HepG2 (cell line): ENCODE results near the gene ORC4. TPM values are rescaled to one million over a fixed set of nuclear protein-coding genes. Genes with fewer than 3 reads are reported as not detected.
"Not testable (repeated sequence)": the region's sequence is repeated elsewhere in the genome, so short reads cannot be mapped to it uniquely, and the experiment has no call there.

ENCODE experiments used
- ATAC-seq: fragments of 200-7000 bp; cut with Tn5 transposase; 3 replicates; pipeline ENCODE4 v1.9.1; 2020; ENCODE audit warnings: mild to moderate bottlenecking, moderate library complexity
- BruUV-seq: library from RNA; stranded (reverse); fragments of 400-500 nt; replicated peaks from 2 replicates; lab custom pipeline; 2021; lab: Mats Ljungman, UMichigan
- CTCF ChIA-PET: fragments of 300-600 bp; formaldehyde crosslinking; extraction: SDS; loops from one replicate; lab custom pipeline; 2021; ENCODE audit warnings: low total read pairs, inconsistent platforms, low intra/inter-chr PET ratio; lab: Yijun Ruan, JAX
- POLR2A ChIA-PET: fragments of 350-600 bp; sonication (Branson Sonifier 250); formaldehyde crosslinking; loops from one replicate; lab custom pipeline; 2020; ENCODE audit warnings: antibody characterized with exemption, inconsistent platforms; lab: Yijun Ruan, JAX
- DNase-seq: peaks from one replicate; pipeline ENCODE4 v3.0.0-alpha.2; 2015; ENCODE audit warnings: low spot score
- FAIRE-seq: peaks from 3 replicates; lab custom pipeline; 2011; peaks lifted over from hg19 to GRCh38; lab: Jason Lieb, UNC
- H2AFZ ChIP-seq: one replicate; pipeline ENCODE4 v1.6.1; 2011; ENCODE audit warnings: low read length, inconsistent platforms
- H3K27ac ChIP-seq: fragments of 300-600 bp; 3 replicates; pipeline ENCODE4 v1.8.0; 2011; ENCODE audit warnings: mixed run types, mild to moderate bottlenecking, mixed read lengths, low read length, inconsistent platforms; ENCODE audit not compliant: insufficient read depth; ENCODE audit errors: extremely low read length
- H3K27me3 ChIP-seq, 2 experiments: fragments of 200-600 bp in 1 of 2; 2 replicates in 1 of 2; 3 replicates in 1 of 2; pipeline versions ENCODE4 v1.6.0 to v1.8.0; 2011; ENCODE audit warnings: low read length in 2 of 2, mild to moderate bottlenecking in 2 of 2, moderate library complexity in 2 of 2, inconsistent platforms in 1 of 2; ENCODE audit not compliant: insufficient read depth in 2 of 2, control insufficient read depth in 1 of 2
- H3K36me3 ChIP-seq, 2 experiments: fragments of 200-600 bp in 1 of 2; replicated peaks in 1 of 2; 2 replicates in 1 of 2; 3 replicates in 1 of 2; pipeline versions ENCODE4 v1.5.1 to v1.8.0; 2011; ENCODE audit warnings: low read length in 2 of 2, inconsistent platforms in 1 of 2; ENCODE audit not compliant: insufficient read depth in 2 of 2, control insufficient read depth in 1 of 2
- H3K4me1 ChIP-seq: 2 replicates; pipeline ENCODE4 v1.5.1; 2012; ENCODE audit warnings: low read length, inconsistent platforms; ENCODE audit not compliant: insufficient read depth
- H3K4me2 ChIP-seq: 2 replicates; pipeline ENCODE4 v1.6.0; 2011; ENCODE audit warnings: low read depth, low read length, inconsistent platforms
- H3K4me3 ChIP-seq, 3 experiments: fragments of 200-600 bp in 1 of 3; sonication (generic), shearing (Covaris generic) in 1 of 3; replicated peaks in 1 of 3; 2 replicates each; pipeline ENCODE4 v1.5.1; 2011 to 2016; ENCODE audit warnings: low read length in 3 of 3, inconsistent platforms in 2 of 3, low read depth in 2 of 3, mild to moderate bottlenecking in 2 of 3, control low read depth in 1 of 3, mixed read lengths in 1 of 3; ENCODE audit not compliant: insufficient read depth in 1 of 3
- H3K79me2 ChIP-seq: one replicate; pipeline ENCODE4 v1.6.1; 2011; ENCODE audit warnings: low read length, inconsistent platforms; ENCODE audit not compliant: insufficient read depth
- H3K9ac ChIP-seq: 2 replicates; pipeline ENCODE4 v1.6.0; 2011; ENCODE audit warnings: mild to moderate bottlenecking, low read depth, low read length, inconsistent platforms; ENCODE audit not compliant: insufficient read depth
- H3K9me3 ChIP-seq: 2 replicates; pipeline ENCODE4 v1.5.1; 2012; ENCODE audit warnings: mild to moderate bottlenecking, low read length
- H4K20me1 ChIP-seq: 2 replicates; pipeline ENCODE4 v1.6.0; 2011; ENCODE audit warnings: inconsistent platforms, mild to moderate bottlenecking, low read length, moderate library complexity; ENCODE audit not compliant: insufficient read depth
- KDM5B ChIP-seq: sonication (generic); formaldehyde crosslinking; IDR thresholded peaks from 2 replicates; pipeline ENCODE4 v1.4.0; 2020; ENCODE audit warnings: missing genetic modification reagents, mild to moderate bottlenecking, borderline replicate concordance
- RAD21 ChIP-seq: fragments of 450-650 bp; formaldehyde crosslinking; IDR thresholded peaks from 2 replicates; pipeline ENCODE4 v1.5.0; 2020; ENCODE audit warnings: mild to moderate bottlenecking
- RFXAP ChIP-seq: sonication (generic); formaldehyde crosslinking; IDR thresholded peaks from 2 replicates; pipeline ENCODE4 v1.4.0; 2020; ENCODE audit warnings: missing genetic modification reagents, borderline replicate concordance
- WGBS: methylation state at CpG from one replicate; pipeline ENCODE4 v1.1.6; 2017; ENCODE audit warnings: low lambda C conversion rate; 5-methylcytosine and 5-hydroxymethylcytosine counted together
- in situ Hi-C: cut with HindIII; loops from 2 replicates; pipeline ENCODE4 v1.10.0; 2017; ENCODE audit warnings: low pct_unique_long_range_greater_than_20kb; ENCODE audit not compliant: extremely low pct_ligation_motif_present
- intact Hi-C: fragments of 100-400 bp; cut with micrococcal nuclease; formaldehyde crosslinking; loops from one replicate; pipeline ENCODE4 v1.10.0; 2022; ENCODE audit not compliant: unreplicated experiment
- polyA plus RNA-seq, 8 experiments: library from polyadenylated mRNA; depleted of rRNA in 3 of 8; stranded (reverse) in 7 of 8; unstranded in 1 of 8; fragments of >200 nt; fragmentation: Illumina TruSeq in 4 of 8; extraction: Trizol in 4 of 8; gene quantifications; 2 replicates each; pipeline versions ENCODE4 v1.2.1 to v1.2.3, GENCODE V29; 2011 to 2016; ENCODE audit warnings: low read depth in 4 of 8, missing spikeins in 1 of 8, mixed read lengths in 1 of 8; ENCODE audit not compliant: insufficient read depth in 1 of 8
- total RNA-seq, 5 experiments: library from RNA; depleted of rRNA; stranded (reverse); fragments of >200 nt; fragmentation: Illumina TruSeq; extraction: Trizol; gene quantifications; 2 replicates each; pipeline ENCODE4 v1.2.3, GENCODE V29; 2016; ENCODE audit warnings: low read depth in 1 of 5
- TF ChIP-seq, protein P1 (sequence below): IDR thresholded peaks from 2 replicates; pipeline ENCODE4 v1.6.1; 2012; ENCODE audit warnings: low read length, improper control_type of control experiment
- TF ChIP-seq, protein P2 (sequence below): sonication (generic); formaldehyde crosslinking; IDR thresholded peaks from 2 replicates; pipeline ENCODE4 v1.4.0; 2020; ENCODE audit warnings: missing genetic modification reagents

Gene ORC4
- total and polyA plus RNA-seq, 2 of the 13 experiments (the other 11 are each of a cell fraction or from before 2014, with no cell fraction given), result 28.6 to 84.8 TPM

DNA sequence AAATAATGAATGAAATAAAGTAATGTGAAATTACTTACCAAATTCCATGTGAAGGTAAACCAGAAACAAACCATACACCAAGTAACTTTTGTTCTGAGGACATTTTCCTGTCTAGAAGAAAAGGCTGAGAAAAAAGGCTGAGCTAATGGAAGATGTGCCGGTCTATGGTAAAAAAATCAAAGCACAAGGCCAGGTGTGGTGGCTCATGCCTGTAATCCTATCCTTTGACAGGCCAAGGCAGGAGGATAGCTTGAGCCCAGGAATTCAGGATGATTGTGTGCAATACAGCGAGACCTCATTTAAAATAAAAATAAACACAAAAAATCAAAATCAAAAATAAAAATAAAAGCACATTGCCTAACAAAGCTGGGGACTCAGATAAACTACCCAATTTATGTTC, 6.7 kb downstream of the ORC4 start (continued):
- TF ChIP-seq, protein P1, sequence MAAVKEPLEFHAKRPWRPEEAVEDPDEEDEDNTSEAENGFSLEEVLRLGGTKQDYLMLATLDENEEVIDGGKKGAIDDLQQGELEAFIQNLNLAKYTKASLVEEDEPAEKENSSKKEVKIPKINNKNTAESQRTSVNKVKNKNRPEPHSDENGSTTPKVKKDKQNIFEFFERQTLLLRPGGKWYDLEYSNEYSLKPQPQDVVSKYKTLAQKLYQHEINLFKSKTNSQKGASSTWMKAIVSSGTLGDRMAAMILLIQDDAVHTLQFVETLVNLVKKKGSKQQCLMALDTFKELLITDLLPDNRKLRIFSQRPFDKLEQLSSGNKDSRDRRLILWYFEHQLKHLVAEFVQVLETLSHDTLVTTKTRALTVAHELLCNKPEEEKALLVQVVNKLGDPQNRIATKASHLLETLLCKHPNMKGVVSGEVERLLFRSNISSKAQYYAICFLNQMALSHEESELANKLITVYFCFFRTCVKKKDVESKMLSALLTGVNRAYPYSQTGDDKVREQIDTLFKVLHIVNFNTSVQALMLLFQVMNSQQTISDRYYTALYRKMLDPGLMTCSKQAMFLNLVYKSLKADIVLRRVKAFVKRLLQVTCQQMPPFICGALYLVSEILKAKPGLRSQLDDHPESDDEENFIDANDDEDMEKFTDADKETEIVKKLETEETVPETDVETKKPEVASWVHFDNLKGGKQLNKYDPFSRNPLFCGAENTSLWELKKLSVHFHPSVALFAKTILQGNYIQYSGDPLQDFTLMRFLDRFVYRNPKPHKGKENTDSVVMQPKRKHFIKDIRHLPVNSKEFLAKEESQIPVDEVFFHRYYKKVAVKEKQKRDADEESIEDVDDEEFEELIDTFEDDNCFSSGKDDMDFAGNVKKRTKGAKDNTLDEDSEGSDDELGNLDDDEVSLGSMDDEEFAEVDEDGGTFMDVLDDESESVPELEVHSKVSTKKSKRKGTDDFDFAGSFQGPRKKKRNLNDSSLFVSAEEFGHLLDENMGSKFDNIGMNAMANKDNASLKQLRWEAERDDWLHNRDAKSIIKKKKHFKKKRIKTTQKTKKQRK, result no peak
- TF ChIP-seq RAD21 (CRISPR knock-in tag), result no peak
- TF ChIP-seq KDM5B (CRISPR knock-in tag), result no peak
- TF ChIP-seq, protein P2, sequence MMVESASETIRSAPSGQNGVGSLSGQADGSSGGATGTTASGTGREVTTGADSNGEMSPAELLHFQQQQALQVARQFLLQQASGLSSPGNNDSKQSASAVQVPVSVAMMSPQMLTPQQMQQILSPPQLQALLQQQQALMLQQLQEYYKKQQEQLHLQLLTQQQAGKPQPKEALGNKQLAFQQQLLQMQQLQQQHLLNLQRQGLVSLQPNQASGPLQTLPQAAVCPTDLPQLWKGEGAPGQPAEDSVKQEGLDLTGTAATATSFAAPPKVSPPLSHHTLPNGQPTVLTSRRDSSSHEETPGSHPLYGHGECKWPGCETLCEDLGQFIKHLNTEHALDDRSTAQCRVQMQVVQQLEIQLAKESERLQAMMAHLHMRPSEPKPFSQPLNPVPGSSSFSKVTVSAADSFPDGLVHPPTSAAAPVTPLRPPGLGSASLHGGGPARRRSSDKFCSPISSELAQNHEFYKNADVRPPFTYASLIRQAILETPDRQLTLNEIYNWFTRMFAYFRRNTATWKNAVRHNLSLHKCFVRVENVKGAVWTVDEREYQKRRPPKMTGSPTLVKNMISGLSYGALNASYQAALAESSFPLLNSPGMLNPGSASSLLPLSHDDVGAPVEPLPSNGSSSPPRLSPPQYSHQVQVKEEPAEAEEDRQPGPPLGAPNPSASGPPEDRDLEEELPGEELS (CRISPR knock-in tag), result no peak
- no peak for TF ChIP-seq RFXAP (CRISPR knock-in tag)

DNA sequence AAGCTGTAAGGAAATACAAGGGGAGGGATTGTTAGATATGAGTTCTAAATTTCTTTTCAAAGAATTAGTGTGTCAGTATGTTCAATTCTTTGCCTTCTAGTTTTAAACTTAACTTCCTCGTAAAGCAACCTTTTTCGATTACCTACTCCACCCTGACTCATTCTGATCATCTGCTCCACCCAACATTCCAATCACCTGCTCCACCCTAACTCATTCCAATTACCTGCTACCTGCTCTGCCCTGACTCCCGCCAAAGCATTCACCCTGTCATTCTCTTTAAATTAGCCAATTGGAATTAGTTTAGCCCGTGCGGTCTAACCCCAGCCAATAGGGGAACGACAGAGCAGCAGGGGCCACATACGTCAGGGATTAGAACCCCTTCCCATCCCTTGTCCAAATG, 12.1 kb downstream of the ORC4 start:
- POLR2A ChIA-PET, result interaction anchor here (1.5 to 2.1 kb wide), 2 partner anchors 12 kb away, joined by 4 to 12 read pairs; partner anchors contain the start of genes MBD5 and ORC4
- H3K27ac ChIP-seq, ATAC-seq, H3K36me3 ChIP-seq, H3K9me3 ChIP-seq, H3K9ac ChIP-seq, FAIRE-seq, H2AFZ ChIP-seq, H3K4me3 ChIP-seq, H3K4me1 ChIP-seq, intact Hi-C loops, H3K27me3 ChIP-seq, H3K4me2 ChIP-seq, CTCF ChIA-PET, DNase-seq, in situ Hi-C loops: not testable (repeated sequence)
- H3K79me2 ChIP-seq, result peaks cover 98% of the 10 kb centered on the region
- peaks cover 34% of the 10 kb centered on the region for H4K20me1 ChIP-seq
- TSS peak; percentile 3 for BruUV-seq
- WGBS, result 98% methylated on average over 7 of the region's 7 CpGs
